GM21367 (cell line): ENCODE measurements around the gene ERVH48-1.
"Not testable (repeated sequence)": the region's sequence is repeated elsewhere in the genome, so short reads cannot be mapped to it uniquely, and the experiment has no call there.

Experiments
- ATAC-seq: cut with Tn5 transposase; IDR thresholded peaks from one replicate; pipeline ENCODE4 v1.9.1; 2021; ENCODE audit not compliant: unreplicated experiment

Gene ERVH48-1

DNA sequence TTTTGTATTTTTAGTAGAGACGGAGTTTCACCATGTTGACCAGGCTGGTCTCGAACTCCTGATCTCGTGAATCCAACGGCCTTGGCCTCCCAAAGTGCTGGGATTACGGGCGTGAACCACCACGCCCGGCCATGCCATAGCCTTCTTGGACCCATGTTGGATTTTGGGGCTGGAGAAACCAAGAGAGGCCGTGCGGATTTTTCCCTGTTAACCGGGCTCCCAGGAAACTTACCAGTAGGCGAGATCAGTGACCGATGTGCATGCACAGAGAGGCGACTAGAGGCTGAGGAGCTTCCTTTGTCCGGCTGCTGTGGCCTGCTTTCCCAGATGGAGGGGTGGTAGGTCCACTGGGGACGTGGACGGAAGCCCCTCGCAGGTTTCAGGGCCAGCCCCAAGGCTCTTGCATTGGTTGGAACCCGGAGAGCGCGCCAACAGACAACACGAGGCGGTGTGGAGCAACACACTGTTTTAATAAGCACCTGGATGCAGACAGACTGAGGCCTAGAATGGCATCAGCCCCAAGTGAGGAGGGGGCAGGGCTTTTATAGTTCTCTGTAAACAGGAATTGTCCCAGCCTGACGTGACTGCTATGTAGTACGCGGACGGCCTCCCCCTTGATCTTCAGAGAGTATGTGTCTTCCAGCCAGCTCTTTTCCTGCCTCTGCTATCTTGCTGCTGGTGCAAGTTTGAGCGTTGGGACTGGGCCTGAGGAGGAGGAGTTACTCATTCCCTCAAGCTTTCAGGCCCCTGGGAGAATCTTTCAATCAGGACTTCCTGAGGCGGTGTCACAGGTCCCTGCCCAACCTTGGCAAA is at the start of gene ERVH48-1:
Gene ERVH48-1, minus strand, starts transcription at position 517 of the 813 bp plus-strand sequence. CDS start 6,624 bp downstream, outside the sequence.
- no peak for ATAC-seq

DNA sequence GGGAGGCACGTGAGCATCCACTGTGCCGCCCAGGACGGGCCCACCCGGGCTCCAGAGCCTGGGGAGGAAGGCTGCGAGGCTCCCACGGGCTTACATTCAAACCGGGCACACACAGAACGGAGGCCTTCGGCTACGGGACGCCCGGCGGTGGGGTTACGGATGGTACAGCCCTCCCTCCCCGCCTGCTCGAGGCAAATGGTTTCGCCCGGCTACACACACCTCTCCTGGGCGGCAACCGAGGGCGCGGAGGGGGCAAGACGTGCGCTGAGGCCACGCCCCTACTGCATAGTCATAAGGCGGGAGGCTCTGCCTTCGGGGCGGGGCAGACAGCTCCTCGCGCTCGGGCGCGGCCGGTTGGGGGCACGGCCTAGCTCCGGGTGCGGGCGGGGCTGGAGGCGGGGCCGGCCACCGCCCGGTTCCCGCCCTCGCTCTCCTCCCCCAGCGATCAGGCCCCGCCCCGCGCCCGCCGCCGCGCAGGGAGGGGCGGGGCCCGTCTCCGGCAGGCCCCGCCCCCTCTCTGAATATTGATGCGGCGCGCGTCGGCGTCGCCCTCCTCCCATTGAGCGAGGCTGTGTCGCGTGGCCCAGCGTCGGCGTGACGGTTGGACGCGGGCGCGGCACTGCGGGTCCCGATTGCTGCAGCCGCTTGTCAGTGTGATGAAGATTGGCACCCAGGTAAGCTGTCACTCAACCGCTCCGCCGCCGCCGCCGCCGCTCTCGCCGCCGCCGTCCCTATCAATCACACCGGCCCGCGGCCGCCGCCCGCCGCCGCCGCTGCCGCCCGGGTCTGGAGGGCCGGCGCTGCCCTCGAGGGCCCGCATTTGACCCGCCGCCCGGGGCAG is 48.8 kb upstream of the ERVH48-1 start, which contains the start of gene PKNOX1:
Gene PKNOX1, plus strand, starts transcription at position 572 of the 841 bp plus-strand sequence. CDS start 29,820 bp downstream, outside the sequence.
- ATAC-seq = peak; percentile 74

DNA sequence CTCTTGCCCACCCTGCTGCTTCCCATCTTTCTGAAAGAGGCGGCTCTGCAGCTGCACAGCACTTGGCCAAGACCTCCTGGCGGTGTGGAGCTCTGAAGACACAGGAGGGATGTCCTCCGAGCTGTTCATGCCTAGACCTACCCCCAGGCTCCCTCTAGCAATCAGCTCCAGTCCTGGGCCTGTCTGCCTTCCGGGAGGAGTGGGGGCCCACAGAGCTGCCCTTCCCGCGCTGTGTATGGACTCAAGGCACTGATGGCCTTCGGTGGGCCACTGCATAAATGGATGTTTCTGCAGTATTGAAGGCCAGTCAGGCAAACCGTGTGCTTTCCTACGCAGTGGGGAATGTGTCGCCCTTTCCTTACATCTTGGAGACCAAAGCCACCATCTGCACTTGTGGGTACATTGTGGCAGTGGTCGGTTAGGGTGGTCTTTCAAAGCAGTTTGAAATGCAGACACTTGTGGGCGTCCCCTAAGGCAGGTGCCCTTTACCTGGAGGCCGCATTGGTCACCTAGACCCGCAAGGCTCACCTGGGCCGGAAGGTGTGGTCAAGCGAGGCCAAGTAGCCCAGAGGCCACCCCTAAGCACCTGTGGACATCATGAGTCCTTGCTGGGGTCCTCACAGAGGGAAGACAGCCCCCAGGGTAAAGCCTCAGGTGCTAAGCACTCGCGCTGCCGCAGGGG is 48.0 kb upstream of the ERVH48-1 start:
- no peak for ATAC-seq

DNA sequence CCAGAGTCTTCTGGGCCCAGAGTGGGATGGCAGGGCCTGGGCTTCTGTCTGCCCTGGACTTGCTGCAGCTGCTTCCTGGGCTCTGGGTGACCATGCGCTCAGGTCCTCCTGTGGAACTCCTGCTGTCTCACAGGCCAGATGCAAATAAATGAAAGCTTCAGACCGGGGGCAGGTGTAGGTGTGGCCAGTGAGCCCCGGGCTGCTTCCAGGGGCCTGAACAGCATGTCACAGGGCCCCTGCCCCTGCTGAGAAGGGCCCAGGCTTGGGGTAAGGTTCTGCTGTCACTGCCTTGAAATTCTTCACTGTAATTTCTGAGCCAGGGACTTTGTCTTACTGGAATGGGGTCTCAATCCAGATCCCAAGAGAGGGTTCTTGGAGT is 46.5 kb upstream of the ERVH48-1 start:
- ATAC-seq = no peak

DNA sequence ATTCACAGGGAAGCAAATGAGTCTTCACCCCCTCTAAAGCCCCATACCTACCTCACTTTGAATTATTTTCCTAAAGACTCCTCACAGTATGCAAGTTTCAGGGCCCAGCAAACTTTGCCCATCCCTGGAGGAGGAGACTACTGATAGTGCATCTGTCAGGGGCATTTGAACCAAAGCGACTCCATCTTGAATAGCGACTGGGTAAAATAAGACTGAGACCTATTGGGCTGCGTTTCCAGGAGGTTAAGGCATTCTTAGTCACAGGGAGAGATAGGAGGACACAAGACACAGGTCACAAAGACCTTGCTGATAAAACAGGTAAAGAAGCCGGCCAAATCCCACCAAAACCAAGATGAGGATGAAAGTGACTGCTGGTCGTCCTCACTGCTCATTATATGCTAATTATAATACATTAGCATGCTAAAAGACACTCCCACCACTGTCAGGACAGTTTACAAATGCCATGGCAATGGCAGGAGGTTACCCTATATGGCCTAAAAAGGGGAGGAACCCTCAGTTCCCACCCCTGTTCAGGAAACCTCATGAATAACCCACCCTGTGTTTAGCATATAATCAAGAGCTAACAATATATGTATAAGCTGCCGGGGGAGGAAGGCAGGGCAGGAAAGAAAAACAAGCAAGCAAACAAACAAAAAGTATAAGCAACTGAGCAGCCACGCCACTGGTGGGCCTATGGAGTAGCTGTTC is 45.7 kb upstream of the ERVH48-1 start:
- ATAC-seq = no peak

DNA sequence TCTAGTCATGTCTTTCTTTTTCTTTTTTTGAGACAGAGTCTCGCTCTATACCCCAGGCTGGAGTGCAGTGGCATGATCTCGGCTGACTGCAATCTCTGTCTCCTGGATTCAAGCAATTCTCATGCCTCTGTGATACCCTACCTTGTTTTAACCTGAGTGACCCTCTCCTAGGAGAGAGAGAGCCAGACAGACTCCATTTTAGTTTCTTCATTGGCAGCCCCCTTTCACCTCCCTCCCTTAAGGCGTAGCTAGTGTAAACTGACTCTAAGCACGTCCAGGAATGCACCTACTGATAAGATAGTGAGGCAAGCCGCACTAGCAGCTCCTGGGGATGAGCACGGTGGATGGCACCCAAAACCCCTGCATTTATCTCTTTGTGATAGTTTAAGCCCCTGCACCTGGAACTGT is 43.8 kb upstream of the ERVH48-1 start:
- ATAC-seq = no peak

DNA sequence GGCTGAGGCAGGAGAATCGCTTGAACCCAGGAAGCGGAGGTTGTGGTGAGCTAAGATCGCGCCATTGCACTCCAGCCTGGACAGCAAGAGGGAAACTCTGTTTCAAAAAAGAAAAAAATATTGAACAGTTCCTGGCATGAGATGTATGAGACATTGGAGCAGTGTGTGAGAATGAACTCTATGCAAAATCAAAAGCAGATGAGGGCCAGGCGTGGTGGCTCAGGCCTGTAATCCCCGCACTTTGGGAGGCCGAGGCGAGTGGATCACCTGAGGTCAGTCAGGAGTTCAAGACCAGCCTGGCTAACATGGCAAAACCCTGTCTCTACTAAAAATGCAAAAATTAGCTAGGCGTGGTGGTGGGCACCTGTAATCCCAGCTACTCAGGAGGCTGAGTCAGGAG is 42.2 kb upstream of the ERVH48-1 start:
- not testable (repeated sequence) for ATAC-seq

DNA sequence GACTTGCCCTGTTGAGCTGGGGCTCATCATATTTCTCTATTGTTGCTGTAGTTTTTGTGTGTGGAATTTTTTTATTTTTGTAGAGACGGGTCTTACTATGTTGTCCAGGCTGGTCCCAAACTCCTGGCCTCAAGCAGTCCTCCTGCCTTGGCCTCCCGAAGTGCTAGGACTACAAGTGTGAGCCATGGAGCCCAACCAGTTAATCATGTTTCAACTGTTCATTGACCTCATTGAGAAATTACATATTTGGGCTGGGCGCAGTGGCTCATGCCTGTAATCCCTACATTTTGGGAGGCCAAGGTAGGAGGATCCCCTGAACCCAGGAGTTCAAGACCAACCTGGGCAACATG is 39.8 kb upstream of the ERVH48-1 start:
- ATAC-seq = no peak

DNA sequence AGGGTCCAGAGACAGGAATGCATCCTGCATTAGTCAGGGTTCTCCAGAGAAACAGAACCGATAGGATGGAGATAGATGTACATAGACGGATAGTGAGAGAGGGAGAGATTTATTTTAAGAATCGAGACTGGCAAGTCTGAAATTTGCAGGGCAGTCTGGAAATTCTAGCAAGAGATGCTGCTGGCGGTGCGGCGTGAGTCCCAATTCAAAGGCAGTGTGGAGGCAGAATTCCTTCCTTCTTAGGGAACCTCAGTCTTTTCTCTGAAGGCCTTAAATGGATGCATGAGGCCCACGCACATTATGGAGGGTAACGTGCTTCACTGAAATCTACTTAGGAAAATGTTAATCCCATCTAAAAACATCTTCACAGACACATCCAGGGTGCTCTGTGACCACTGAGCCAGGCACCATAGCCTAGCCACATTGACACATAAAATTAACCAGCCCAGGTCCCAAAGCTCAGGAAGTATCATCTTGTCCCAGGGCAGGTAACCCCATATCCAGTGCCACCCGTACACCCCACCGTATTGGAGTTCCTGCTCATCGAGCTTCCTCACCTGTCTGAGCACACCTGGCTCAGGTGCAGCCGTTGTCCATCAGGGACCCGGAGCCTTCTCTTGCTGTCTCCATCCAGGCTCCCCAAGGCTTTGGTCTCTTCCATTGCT is 39.2 kb upstream of the ERVH48-1 start:
- ATAC-seq = no peak

DNA sequence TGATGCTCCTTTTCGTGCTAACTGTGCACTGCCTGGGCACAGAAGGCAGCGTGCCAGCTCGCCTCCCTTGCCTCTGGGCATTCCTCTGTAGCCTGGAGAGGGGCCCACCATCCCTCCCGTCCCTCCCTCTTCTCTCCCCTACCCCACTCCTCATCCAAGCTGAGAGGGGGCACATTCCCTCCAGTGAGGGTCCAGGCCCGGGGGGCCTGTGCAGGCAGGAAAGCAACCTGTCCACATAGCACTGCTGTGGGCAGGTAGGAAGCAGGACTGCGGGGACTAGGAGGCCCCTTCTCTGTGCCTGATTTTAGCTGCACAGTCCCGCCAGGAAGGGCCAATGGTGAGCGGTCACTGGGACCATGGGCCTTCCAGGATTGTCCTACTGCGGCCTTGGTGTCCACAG is 38.7 kb upstream of the ERVH48-1 start:
- ATAC-seq = no peak

DNA sequence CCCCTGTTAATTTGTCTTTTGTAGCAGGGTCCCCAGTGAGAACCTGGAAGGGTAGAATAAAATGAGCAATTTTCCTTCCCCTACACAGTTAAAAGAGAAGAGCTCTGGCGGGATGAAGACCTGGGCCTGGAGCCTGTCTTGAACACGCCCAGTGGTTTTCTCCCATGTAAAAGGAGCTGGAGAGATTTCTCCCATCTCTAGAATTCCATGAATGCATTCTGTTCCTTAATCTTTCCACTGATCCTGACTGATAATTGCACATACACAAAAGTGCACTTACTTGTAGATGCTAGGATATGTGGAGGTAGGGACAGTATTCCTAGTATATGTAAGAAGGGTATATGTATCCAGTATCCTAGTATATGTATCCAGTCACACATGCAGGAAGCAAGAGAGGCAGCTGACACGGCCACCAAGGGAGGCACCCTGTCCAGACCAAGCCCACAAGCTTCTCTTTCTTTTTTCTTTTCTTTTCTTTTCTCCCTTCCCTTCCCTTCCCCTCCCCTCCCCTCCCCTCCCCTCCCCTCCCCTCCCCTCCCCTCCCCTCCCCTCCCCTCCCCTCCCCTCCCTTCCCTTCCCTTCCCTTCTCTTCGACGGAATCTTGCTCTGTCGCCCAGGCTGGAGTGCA is 37.1 kb upstream of the ERVH48-1 start:
- no peak for ATAC-seq

DNA sequence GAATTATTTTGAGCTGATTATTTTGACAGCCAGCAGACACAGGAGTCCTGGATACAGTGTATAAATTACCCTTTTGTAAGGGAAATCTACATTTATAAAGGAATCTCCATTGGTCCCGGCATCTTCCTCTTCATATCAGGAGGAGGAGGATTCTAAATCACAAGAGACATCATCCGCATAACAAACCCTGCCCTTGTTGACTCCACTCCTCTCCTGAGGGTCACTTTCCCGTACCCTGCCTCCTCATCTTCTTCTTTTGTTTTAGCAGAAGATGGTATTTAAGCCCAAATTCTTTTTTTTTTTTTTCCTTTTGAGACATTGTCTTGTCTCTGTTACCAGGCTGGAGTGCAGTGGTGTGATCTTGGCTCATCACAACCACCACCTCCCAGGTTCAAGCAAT is 34.3 kb upstream of the ERVH48-1 start:
- ATAC-seq = no peak

DNA sequence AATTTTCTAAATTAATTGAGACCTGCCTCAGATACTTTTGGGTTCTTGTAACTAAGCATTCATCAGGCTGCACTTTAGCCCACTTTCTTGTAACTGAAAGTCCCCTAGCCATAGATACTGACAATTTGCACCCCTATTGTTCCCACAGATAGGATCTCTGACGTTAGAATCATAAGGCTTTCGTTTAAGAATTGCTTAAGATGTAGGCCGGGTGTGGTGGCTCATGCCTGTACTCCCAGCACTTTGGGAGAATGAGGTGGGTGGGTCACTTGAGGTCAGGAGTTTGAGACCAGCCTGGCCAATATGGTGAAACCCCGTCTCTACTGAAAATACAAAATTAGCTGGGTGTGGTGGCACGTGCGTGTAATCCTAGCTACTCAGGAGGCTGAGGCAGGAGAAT is 32.7 kb upstream of the ERVH48-1 start:
- not testable (repeated sequence) for ATAC-seq

DNA sequence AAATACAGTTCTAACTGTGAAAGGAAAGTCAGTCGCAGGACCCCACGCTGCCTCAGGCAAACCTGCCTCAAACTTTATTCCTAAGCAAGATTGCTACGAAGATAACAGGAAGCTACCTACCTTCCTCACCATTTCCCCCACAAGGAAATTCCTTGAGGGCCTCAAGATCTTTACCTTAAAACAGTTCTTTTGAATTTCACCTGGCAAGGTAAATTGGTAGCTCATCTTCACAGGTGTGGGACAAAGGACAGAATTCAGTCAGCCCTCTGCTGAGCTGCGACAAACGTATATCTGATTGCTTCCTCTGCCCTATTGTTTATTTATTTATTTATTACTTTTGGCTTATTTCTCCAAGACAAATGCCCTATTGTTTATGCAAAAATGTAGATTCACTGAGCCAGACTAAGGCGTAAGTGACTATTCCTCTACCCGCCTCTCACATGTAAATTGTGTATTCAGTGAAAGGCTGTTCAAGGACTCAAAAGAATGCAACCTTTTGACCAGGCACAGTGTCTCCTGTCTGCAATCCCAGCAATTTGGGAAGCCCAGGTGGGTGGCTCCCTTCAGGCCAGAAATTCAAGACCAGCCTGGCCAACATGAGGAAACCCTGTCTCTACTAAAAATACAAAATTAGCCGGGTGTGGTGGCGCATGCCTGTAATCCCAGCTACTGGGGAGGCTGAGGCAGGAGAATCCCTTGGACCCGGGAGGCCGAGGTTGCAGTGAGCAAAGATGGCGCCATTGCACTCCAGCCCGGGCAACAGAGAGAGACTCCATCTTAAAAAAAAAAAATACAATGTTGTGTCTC is 31.6 kb upstream of the ERVH48-1 start:
- ATAC-seq = peak; percentile 89

DNA sequence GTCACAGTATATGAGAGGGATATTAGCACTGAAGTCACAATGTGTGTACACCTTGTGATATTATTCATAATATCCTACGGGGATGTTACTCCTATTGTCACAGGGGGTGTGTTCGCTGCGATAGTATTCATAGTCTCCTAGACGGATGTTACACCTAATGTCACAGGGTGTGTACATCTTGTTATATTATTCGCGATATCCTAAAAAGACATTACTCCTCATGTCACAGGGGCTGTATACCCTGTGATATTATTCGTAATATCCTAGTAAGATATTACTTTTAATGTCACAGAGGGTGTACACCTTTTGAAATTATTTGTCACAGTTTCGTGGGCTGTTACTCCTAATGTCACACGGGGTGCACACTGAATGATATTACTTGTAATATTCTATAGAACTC is 25.8 kb upstream of the ERVH48-1 start:
- ATAC-seq = not testable (repeated sequence)

DNA sequence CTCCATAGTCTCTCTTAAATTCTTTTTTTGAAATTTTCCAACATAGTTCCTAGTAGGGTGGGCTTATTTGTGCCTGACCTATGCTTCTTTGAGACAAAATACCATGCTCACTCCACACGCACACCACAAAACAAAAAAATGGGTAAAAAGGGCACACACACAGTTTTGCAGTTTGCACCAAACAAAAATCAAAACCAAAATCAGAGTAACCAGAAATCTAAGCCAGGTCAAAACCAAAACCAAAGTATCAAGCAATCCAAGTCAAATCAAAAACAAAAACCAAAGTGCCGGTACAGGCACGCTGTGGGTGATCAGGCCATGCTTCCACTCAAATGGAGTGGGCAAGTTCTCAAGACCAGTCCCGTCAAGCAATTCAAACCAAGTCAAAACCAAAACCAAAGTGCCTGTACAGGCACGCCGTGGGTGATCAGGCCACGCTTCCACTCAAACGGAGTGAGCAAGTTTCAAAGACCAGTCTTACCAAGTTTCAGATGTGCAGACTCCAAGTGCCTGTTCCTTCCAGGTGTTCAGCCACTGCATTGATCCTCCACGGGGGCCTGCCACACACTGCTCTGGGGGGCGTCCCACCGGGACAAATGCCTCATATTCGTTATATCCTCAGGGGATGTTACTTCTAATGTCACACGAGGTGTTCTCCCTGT is 23.8 kb upstream of the ERVH48-1 start:
- ATAC-seq = not testable (repeated sequence)

DNA sequence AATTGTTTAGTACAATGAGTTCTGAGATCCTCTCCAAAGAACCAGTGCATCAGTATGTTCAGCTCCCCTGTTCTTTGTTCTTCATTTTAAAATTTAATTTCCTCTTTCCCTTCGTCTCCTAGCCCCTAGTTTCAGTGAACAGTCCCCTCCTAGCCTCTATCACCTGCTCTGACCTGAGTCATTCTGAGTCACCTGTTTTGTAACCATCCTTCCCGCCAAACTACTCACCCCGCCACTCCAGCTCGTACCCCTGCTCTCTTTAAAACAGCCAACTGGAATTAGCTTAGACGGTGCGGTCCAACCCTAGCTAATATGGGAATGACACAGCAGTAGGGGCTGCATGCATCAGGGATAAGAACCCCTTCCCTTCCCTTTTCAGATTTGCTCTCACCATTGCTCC is 16.8 kb upstream of the ERVH48-1 start:
- ATAC-seq = no peak

DNA sequence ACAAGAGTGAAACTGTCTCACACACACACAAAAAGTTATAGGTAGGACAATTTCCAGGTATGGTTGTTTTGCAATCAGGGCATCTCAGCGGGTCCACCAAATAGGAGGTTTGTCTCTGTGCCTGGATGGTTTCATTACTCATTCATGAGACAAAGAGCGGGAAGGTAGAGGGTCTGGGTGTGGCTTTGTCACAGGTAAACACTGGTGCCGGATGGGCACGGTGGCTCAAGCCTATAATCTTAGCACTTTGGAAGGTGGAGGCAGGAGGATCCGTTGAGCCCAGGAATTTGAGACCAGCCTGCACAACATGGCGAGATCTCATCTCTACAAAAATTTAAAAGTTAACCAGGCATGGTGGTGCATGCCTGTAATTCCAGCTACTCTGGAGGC is 16.3 kb upstream of the ERVH48-1 start:
- ATAC-seq = no peak
